Amniotic epithelial cell (primary cell): ENCODE results near the gene PIK3R6.
"Not testable (repeated sequence)": the region's sequence is repeated elsewhere in the genome, so short reads cannot be mapped to it uniquely, and the experiment has no call there.

Experiments used
- DNase-seq: peaks from one replicate; pipeline ENCODE4 v3.0.0-alpha.2; 2010; ENCODE audit warnings: low read depth

The PIK3R6 gene

DNA sequence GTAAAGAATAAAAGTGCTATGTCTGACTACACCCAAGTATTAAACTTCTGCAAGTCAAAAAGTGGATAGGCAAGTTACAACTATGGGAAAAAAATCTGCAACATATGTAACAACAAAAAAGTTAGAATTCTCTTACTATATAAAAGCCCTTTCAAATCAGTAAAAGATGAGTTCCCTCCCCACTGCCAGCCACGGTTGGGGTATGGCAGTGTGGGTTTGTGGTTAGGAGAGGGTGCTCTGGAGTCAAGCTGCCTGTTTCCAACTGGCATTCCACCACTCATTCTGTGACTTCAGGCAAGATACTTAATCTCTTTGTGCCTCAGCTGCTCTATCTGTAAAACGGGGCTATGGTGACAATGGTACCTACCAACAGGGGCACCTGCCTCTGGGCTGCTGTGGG is 41.7 kb downstream of the PIK3R6 start:
- DNase-seq = no peak

DNA sequence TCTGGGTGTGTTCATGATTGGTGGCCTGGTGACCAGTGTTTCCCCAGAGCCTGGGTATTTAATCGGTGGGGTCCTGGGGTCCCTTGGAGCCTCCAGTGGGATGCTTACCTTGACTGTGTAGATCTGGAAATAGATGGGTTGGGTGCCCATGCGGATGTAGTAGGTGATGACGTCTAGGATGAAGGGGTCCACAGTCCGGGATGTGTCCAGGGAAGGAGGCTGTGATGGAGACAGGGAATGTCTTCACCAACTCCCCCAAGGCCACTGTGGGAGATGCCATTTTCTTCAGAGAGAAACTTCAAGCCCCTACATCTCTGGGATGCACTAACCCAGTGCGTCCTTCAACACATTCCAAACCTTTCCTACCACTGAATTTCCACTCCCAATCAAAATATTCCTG is 44.2 kb downstream of the PIK3R6 start:
- DNase-seq = no peak

DNA sequence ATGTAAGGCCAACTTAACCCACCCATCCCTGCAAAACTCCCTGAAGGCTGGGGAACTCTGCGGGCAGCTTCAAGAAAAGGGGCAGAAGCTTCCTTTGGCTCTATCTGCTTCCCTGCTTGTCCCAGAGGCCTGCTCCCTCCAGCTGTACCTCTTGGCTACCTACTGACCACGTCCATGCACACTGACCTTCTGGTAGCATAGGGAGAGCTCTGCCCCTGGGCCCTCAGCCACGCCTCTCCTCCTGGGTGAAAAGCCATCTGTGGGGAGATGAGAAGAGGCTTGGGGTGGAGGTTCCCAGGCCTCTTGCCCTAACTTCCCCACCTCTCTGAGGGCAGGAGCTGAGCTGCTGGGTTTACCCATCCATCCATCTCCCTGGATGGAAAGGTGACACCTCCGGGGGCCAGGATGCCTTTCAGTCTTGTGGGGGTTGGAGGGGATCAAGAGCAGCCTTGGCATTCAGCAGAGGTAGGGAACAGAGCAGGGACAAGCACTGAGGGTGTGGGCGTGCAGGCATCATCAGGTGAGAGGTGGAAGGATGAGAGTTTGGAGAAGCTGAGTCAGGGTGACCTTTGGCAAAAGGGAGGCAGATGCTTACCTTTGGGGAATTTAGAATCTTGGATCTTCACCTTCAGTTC is 45.0 kb downstream of the PIK3R6 start:
- no peak for DNase-seq

DNA sequence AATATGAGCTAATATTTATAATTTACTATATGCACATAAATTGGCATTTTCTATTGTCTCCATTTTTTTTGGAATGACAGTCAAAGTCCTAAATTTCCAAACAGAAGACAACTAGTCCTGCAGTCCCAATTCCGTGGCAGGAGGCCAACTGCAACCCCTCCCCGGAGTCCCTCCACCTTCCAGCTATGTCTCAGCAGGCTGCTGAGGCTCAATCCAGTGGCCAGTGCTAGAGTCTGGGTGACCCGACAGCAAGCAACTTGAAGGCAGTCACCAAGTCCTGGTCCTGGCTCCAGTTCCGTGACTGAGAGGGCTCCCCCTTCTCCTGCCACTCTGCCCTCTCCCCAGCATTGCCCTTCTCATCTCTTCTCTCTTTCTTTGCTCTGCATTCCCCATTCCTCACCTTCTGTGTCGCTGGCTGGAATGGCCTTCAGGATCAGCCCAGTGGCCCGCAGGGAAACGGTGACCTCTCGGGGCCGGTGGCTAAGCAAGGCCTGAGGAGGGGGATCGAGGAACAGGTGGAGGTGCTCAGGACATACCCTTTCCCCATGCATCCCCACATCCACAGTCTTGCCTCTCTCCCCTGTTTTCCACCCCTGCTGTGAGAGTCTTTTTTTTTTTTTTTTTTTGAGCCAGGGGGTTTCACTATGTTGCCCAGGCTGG is 45.9 kb downstream of the PIK3R6 start:
- DNase-seq = no peak

DNA sequence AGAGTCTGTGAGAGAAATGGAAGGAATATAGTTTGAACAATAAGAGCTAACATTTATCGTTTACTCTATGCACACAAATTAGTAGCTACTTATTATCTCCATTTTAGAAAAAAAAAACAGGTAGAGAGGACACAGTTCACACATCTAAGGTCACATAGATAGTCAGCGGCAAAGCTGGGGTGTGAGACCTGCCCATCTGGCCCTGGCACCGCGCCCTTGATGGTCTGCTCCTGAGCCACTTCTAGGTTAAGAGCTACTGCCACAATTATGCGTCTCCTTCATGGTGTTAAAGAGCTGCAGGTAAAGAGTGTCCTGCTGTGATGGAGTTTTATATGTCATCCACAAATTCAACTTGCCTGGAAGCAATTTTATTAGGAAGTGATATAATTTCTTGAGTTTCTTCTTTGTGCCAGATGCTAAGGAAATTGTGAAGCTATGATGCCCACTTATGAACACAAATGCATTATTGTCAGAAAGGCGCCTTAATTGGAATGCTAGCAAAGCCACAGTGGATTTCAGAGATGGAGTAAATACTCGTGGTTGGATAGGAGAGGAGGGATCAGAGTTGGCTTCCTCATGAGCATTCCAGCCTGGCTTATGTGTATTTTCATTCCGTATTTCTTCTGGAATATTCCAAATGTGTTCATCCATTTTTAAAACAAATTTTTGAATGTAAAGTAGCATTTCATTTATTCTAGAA is 47.0 kb downstream of the PIK3R6 start:
- DNase-seq = no peak

DNA sequence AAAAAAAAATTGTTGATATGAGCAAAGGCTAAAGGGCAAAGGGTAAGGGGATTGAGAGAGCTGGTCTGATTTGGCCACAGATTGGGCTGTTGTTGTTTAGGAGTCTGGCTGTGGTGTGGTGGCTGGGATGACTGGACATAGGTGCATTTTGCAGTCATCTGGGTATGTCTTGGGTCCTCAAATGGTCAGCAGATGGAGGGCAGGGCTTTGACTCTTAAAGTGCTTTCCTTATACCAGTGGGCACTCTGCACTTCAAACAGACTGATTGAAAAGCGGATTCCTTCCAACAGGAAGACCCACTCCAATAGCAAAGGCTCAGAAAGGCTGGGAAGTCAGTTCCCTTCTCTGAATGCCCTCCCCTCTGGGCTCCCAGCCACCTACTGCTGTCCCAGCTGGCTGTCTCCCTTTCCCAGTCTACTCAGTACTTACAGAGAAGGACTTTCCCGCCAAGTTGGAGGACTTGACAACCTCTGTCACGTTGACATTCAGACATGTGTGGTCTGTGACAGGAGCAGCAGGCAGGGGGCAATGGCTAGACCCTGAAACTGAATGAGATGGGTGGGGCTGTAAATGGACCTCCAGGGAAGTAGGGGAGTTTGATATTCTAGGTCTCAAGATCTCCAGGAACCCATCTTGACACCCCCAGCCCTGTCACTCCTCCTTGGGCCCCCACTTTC is 48.7 kb downstream of the PIK3R6 start:
- no peak for DNase-seq

DNA sequence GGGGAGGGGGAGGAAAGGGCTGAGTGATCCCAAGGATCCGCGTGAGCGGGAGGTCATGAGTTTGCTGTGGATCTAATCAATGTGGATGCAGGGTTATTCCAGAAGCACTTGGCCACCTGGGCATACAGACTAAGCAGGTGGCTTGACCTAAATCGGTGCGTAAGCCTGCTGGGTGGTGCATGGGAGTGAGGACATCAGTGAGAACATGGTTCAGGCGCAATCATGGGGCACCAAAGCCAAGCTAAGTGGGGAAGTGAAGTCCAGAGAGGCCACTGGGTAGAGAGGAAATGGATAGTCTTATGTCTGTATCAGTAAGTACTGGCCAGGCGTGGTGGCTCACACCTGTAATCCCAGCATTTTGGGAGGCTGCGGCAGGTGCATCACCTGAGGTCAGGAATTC is 49.4 kb downstream of the PIK3R6 start:
- no peak for DNase-seq

DNA sequence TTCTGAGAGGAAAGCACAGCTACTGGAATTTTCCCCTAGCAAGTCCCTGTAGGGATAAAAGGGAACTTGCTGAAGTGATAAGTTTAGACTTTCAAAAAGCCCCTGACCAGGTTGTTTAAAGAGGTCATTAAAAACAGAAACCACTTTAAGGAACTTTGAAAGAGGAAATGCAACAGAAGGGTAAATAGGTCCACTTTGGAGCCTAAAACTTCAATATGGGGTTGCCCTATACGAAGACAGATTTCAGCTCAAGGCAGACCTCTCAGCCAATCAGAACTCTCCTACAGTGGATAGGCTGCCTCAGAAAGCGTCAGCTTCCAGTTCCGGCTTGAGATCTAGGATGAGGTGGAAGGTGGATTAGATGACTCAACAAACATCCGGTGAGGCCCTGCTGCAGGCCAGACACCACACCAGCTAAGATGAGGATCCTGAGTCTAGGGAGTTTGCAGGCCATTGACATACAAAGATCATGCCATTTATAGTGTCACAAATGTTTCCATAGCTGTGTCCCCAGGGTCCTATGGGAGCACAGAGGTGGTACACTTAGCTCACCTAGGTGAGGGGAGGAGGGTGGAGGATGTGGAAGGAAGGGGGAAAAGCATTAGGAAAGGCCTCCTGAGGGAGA is 60.4 kb downstream of the PIK3R6 start:
- DNase-seq = peak; percentile 53

DNA sequence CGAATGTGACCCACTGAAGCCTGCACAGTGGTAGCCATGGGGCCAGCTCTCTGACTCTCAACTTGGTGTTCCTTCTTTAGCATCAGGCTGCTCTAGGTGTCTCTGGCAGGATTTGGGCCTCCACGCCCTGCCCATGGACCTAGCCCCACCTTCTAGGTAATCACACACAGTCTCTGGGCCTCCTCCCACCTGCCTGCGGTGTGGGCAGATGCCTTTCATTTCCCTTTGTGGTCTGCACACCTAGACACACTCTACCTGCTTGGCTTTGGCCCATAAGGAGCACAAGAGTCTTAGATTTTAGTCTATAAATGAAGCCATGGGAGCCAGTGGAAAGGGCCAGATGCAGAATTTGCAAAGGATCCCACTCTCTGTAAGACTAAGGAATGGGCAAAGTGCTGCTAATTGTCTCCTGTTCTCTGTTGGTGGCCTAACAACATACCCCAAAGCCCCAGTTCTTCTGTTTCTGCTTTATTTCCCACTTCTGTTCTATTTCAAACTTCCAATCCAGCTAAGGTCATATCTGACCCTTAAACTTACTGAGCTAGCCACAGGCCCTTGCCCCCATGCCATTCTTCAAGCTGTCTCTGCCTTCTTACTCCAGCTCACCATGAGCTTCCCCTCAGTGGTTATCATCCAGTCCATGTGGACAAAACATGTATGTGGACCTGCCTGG is 61.1 kb downstream of the PIK3R6 start:
- no peak for DNase-seq

DNA sequence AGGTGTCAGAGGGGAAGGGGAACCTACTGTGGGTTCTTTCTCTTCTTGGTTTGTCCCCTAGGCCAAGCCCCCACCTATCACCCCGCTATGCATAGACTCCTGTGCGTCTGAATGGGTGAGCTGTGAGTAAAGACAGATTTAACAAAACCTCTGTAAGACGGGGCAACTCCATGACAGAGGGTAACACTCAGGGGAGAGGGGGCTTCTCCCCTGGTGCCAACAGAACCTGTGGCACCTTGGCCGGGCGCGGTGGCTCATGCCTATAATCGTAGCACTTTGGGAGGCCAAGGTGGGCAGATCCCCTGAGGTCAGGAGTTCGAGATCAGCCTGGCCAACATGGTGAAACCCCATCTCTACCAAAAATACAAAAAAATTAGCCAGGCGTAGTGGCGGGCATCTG is 62.1 kb downstream of the PIK3R6 start:
- not testable (repeated sequence) for DNase-seq

DNA sequence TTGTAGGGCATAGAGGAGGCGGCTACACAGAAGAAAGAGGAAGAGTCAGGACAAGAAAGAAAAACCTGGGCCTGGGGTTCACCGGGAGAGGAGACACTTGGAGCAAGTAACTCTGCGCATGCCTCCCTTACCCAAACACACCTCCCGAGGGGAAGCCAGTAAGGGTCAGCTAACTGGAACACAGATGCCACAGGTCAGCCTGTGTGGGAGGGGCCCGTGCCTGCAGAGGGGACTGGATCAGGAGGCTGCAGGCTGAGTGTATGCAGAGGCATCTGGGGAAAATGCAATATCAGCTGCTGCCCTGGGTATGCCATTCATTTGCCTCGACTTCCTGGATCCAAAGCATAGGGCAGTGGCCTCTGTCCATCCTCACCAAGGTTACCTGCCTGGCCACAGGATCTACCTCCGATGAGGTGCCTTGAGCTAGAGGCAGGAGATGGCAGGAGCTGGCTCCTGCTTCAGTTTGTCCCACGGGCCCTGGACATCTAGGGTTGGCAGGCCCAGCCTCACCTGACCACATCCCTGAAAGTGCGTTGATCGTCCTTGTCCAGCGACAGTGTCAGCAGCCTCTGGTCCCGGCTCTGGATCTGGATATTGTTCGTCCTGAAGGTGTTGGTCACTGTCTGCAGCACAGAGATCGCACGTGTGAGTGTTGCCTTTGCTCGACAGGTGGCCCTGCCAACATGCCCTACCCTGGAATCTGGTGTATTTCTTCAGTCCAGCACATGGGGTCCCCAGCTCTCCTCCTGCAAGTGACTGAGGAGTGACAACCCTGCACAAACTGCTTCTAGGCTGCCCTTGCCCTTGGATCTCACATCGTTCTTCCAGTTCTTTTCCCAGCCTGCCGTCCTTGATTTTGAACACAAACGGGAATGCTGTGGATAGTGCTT is 63.7 kb downstream of the PIK3R6 start:
- DNase-seq = no peak

DNA sequence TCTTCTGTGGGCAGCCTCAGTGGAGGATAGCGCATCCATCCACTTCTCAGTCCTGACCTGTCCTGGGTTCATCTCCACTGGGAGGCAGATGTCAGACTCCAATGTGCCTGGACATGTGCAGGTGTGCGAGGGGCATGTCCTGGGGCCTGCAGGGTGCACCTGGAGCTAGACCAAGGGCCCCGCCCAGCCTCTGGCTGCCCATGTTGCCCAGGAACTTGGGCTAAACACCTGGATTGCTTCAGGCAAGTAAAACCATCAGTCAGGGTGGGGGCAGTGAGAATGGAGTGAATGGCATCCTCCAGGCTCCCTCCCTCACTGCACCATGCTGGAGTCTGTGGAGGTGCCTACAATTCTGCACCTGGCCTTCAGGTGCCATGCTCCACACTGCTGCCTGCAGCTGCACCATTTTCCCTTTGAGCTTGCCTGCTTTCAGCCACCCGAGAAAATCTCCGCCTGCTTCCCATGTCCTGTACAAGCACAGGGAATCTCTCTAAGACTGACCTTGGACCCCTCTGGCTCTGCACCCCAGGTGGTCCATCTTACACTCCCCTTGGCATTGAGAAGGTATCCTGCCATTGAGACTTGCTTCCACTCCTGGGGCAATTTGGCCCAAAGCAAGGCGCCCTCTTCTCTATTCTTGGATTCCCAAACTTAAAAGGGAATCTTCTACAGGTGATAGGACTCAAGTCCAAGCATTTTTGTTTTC is 66.2 kb downstream of the PIK3R6 start:
- no peak for DNase-seq

DNA sequence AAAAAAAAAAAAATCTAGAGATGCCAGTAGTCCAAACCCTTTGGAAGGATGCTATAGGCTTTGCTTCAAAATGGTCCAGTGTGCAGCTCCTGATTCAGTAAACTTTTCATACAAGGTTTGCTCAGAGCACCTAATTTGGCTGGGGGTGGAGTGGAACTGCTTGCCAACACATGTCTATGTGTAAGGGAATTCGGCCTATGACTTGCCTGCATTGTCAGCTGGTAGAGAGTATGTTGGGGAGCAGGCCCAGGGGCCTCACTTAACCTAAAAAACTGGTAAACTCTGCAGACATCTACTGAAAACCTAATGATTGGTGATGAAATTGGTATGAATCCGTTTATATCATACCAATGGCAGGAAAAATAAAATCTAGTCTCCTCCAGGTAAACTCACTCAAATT is 66.8 kb downstream of the PIK3R6 start:
- no peak for DNase-seq

DNA sequence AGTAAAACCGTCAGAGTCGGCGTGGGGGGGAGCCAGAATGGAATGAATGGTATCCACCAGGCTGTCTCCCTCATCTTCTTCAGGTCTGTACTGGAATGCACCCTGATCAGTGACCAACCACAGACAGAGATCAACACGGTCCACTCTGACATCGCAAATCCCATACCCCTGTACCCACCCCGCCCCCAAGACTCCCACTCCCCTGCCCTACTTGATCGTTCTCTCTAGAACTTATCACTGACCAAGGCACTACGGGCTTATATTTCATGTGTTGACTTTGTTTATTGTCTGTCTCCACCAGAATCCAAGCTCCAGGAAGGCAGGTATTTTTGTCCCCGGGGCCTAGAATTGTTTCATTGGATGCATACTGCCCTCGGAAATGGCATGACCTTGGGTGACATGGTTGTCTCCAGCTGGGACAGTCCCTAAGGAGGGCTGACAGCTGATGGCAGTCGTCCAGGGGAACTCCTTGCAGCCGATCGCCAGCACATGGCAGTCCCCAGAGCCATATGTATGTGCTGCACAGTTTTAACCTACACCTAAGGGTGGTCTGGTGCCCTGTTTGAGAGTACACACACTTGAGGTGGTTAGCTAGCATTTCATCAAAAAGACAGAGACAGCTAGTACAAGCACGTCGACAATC is 67.8 kb downstream of the PIK3R6 start:
- DNase-seq = peak; percentile 13

DNA sequence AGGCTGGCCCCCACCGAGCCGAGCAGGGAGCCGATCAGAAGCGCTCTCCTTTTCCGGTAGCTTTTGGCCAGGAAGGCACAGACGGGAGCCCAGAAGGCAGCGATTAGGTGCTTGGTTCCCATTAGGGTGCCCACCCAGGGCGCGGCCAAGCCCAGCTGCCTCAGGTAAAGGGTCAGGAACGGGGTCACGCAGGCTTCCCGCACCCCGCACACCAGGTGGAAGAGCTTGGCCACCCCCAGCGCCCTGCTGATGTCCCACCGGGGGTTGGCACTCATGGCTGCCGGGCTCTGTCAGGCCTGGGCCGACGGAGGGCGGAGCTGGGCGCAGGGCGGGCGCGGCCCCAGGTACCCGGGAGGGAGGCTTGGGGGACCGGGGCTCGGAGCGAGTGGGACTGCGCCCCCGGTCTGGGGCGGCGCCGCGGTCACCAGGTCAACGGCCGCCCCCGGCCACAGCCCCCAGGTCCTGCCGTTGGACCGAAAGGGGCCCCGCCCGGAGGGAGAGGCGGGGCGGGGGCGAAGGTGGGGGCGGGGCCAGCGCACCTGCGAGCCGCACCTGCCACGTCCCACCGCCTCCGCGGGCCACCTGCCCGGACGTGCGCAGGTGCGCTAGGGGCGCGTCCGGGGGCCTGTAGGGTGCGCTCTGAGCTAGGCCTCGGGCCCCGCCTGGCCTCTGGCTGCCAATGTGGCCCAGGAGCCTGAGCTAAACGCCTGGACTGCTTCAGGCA is 68.5 kb downstream of the PIK3R6 start, which contains the start of gene MFSD6L:
MFSD6L (minus strand) TSS at position 520 of the 724 bp plus-strand sequence; CDS start at position 275, 245 bp downstream.
- DNase-seq = no peak

DNA sequence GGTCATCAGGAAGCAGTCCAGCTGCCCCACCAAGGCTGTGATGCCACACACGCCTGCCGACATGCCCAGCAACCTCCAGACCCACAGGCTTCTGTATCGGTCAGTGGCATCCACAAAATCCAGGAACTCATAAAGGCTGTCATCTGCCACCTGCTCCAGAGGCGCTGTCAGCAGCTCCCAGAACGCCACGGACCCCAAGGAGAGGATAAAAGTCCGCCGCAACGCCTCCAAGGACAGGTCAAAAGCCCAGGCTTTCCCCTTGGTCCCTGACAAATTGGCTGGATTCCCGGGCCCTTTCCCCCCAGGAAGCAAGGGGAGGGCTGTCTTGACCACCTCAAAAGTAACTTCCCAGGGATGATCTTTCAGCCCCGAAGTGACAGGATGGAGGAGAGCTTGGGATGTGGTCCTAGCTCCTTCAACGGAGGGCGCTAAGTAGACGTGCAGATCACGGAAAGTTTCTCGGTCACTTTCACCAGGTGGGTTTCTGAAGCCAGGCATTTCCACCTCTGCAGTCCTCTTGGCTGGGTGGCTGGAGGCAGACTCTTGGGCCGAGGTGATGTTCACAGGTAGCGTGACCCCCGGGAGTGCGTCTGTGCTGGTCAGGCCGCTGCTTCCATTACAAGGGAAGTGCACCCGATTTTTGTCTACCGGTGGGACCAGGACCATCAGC is 69.2 kb downstream of the PIK3R6 start:
- no peak for DNase-seq

DNA sequence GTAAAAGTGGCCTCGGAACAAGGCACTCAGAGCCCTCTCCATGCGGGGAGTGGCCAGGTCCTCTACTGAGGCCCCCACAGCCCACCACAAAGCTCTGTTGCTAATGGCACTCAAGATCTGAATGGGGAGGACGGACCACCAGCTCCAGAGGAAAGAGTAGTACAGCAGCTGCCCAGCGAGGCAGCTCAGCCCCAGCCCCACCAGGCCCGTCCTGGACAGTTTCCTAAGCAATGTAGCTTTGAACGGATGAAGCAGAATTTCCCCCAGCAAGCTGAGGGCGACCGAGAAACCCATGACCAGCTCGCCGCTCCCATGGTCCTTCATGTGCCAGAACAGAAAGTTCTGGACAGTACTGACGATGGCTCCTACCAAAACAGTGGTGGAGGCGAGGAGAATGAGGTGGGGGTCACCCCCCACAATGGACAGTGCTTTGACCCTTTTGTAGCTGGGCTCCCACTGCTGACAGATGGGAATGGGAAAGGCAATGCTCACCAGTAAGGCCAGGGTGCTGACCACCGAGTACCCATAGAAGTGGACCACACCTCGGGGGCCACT is 69.8 kb downstream of the PIK3R6 start:
- DNase-seq = no peak

DNA sequence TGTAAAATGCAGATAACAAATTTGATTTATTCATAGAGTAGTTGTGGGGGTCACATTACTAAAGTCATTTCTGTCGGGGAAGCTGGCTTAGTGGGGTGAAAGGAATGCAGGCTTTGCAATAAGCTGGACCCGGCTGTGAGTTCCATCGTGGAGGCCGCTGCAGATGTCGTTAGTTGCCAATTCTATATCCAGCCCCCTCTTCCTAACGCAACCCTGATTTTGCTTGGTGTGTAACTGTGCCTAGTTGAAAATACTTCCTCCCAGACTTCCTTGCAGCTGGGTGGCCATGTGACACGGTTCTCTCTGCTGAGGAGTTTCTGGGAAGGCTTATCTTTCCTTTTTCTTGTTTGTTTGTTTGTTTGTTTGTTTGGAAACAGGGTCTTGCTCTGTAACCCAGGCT is 72.8 kb downstream of the PIK3R6 start:
- no peak for DNase-seq
